HG03045 (cell line): Measurements from ENCODE around the gene ARMC8.

Experiments
- ATAC-seq: cut with Tn5 transposase; IDR thresholded peaks from one replicate; pipeline ENCODE4 v1.9.1; 2021; ENCODE audit warnings: mild to moderate bottlenecking, moderate library complexity; ENCODE audit not compliant: unreplicated experiment

ARMC8 gene

DNA sequence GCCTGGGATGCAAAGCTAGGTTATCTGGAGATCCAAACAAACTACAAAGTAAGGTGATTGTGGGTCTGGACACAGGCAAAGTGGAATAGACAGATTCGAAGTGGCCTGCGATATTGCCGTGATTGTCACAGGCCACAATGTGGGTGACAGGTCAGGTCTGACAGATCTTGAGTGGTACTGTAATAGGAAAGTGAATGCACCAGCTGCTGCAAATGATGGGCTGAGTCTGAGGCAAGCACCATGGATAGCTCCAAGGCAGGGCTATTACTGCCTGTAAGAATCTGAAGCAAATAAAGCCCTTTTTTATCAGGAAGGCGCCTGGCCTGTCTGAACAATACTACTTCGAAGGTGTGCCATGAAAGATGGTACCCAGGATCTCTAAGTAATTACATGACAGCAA lies 10.0 kb downstream of the ARMC8 start:
- no peak for ATAC-seq

DNA sequence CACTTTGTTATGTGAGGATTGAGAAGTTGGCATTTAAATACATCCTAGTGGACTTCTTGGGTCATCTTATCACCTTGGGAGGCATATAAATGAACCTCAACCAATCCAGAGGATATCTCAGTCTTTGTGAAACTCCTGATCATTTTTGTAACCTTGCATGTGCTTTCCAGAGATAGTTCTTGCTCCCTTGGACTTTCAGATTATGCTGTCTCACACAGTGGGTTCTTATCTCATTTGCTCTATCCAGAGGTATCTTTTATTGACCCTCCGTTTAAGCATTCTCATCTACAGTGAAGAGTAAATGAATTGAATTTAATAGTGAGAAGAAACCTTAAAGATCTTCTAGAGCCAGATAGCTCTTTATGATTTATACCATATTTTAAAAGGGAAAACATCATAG lies 10.4 kb downstream of the ARMC8 start:
- ATAC-seq: no peak

DNA sequence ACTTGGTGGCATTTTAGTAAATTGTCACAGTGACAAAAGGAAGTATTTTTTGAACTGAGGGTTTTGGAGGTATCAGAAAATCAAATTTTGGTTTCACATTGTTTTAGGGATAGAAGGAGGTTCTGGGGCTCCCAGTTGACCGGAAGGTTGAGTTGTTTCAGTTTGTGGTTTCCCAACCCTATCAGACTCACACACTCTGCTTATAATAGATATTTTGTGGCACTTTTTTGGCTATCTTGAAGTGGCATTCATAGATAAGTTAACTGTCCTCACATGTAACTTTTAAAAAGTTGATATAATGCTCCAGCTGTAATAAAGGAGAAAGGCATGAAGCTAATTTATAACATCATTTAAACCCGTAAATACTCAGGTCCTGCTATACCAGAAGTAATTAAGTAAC lies 12.8 kb downstream of the ARMC8 start:
- ATAC-seq: no peak

DNA sequence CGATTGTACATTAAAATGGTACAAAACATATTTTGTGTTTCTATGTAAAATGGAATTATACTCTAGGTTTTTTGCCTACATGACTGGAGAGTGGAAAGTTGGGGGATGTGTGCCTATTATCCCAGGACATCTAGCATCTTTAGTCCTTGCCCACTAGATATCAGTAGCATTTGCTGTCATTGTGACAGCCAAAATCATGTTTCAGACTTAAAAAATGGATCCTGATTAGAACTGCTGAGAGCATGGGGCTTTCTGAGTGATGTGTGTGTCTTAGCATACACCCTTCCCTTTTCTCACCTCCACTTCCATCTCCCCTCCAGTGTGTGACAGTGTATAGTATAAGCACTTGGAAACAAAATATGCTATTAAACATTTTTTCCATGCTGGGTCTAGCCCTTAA lies 13.3 kb downstream of the ARMC8 start:
- no peak for ATAC-seq

DNA sequence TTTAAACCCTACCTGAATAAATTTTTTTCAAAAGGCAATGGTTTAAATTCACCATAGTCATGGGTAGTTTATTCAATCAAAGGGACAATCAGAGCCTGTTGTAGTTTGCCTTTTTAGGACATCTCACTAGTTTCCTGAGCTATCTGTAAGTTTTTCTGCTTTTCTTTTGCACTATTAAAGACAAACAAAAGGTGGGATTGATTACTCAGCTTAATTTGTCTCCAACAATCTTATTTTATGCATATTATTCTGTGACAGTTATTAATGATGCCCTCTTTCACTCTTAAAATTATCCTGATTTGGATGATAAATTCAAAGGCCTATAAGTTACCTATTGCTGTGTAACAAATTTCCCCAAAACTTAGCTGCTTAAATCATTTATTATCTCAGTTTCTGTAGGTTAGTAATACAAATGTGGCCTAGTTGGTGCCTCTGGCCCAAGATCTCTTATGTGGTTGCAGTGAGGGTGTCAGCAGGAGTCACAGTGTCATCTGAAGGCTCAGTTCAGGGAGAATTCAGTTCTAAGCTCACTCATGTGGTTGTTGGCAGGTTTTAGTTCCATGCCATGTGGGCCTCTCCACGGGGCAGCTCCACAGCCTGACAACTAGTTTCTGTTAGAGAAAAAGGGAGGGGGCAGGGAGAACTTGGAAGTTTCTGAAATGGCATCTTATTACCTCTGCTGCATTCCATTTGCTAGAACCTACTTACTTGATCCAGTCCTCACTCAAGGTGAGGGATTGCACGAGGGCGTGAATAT lies 16.0 kb downstream of the ARMC8 start:
- ATAC-seq: no peak

DNA sequence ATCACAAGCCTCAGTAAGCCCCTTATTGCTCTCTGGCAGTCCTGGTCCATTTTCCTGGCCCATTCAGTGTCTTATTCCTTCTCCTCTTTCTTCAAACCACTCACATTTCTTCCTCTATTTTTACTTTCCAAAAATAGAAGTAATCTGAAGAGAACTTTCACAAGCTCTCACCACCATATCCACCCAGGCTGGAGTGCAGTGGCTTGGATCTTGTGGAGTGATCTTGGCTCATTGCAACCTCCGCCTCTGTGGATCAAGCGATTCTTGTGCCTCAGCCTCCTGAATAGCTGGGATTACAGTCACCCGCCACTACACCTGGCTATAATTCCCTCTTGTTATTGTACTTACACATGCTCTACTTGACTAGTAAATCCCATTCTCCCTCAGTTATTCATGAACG lies 16.8 kb downstream of the ARMC8 start:
- no peak for ATAC-seq

DNA sequence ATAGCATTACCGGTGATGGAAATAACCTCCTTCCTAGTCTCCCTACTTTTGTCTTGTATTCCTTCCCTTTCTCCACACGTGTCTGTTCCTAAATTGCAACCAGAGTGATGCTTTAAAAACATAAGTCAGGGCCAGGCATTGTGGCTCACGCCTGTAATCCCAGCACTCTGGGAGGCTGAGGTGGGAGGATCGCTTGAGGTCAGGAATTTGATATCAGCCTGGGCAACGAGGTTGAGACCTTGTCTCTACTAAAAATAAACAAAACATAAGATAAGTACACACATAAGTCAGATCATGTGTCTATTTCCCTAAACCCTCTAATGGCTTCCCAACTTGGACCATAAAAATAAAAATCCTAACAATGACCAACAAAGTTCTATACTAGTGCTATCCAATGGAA lies 18.4 kb downstream of the ARMC8 start:
- no peak for ATAC-seq

DNA sequence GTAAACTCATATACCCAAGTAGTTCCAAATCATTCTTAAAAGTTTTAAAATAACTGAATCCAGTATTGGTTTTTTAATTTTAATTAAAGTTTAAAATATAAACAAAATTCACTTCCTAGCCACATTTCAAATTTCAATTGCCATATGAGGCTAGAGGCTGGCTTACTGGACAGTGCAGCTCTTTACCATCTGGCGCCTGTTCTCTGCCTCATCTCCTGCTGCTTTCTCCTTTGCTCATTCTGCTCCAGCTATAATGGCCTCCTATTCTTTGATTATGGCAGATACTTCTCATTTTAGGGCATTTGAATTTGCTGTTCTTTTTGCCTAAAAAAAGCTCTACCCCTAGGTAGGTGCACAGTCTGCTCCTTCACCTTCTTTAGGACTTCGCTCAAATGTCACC lies 19.1 kb downstream of the ARMC8 start:
- ATAC-seq: no peak

DNA sequence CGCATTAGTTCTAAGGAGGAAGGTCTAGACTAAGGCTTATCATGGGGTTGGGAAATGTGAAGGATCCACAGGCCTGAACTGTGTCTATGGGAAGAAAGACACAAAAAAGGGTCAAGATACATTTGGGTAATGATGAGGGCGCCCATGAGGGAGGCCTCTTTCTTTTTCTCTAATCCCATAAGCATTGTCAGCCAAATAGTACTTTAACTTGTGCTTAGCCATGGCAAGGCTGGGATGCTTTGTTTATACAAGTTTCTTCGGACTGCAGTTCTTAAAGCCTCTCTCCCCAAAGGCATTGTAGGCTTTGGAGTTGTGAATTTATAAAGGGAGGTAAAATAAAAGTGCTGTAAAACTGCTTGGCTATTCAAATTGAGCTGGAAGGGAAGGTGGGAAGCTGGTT lies 23.4 kb downstream of the ARMC8 start:
- ATAC-seq: no peak

DNA sequence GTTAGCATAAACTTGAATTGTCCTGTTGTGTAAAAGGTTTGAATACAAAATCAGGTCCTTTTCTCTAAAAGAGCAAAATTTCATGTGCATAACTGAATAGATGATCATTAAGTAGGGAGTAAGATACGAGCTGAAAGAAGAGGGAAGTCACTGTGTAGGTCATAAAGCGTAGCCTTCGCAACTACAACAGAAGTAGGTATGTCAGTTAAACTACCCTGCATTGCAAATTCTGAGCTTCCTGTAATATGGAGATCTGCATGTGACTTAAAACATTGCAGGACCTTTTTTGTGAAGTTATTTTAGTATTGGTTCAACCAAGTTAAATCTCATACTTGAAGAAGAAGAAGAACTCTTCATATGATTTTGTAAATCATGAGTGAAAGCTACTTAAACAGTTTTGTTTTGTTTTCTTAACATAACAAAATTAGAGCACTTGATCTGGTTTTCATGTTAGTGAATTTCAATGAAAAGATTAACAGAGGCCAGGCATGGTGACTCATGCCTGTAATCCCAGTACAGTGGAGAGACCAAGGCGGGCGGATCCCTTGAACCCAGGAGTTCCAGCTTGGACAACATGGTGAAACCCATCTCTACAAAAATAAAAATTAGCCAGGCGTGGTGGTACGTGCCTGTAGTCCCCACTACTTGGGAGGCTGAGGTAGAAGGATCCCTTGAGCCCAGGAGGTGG lies 26.4 kb downstream of the ARMC8 start:
- no peak for ATAC-seq

DNA sequence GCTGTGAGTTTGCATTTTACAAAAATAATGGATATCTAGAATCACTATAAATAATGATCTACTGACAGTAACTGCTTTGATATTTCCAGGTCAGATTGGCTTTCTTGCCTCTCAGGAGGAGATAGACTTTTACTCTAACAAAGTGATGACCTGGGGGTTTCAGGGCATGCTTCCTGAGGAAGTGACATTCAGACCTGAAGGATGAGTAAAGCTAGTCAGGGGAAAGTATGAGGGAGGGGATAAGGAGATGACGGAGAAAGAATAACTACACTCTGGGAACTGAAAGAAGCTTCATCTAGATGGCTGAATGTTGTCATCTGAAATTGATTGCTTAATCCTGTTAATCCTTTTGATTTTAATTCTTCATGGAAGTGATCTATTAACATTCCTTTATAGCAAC lies 32.2 kb downstream of the ARMC8 start:
- ATAC-seq: no peak

DNA sequence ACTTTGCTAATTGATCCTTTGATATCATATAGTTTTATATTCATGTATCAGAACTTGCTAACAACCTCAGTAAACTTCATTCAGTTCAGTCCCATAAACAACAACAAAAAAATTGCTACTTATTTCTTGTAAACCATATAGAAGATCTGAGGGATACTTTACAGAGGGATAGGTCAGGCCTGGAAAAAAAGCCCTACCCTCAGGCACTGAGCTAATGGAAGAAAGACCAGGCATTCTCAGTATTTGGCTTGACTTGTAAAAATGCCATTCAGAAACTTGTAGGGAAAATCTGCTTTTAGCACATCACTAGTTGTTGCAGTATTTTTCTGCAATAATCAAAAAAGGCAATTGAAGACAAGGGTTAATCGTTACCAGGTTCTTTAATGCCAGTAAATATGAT lies 33.1 kb downstream of the ARMC8 start:
- ATAC-seq: no peak

DNA sequence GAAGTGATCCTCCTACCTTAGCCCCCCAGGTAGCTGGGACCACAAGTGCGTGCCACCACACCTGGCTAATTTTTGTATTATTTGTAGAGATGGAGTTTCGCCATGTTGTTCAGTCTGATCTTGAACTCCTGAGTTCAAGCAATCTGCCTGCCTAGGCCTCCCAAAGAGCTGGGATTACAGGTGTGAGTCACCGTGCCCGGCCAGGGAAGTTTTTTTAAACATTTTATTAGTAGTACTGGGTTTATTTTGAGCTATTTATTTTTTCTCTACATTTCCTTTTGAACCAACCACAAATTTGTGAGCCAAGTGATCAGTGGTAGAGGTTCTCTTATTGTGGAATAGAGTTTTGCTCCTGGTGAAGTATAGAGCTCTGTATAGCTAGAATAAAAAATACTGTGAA lies 33.7 kb downstream of the ARMC8 start:
- no peak for ATAC-seq

DNA sequence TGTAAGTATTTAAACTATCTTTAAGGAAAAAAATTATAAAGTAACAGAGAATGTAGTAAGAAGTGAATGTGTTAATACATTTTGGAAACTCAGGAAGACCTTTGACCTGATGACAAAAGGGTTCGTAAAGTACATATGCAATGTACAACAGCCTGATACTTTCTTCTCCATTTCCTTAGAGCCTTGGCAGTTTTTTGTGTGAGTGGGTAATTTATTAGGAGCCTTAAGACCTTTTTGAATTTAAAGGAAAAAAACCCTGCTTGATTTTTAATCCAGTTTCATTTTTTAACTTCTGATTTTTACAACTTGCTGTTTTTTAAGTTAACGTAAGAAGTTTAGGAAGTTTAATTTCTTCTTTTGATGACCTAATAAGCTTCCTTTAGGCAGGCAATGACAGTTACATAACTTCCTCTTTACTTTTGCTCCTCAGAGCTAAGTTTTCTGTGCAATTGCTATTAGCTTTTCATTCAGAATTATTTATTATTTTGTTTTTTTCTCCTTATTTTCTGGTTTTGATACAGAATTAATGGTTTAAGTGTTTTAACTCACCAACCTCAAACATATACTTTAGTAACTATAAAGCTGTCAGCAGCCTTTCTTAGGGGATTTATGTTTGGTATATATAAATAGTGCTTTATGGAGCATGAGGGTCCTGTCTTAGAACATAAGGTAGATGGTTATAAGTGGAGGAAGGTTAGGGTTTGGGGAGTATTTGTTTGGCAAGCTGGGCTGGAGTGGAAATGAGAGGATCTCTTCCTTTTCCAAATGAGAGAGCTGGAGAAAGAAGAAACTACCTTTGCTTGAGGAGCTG lies 35.2 kb downstream of the ARMC8 start:
- ATAC-seq: no peak

DNA sequence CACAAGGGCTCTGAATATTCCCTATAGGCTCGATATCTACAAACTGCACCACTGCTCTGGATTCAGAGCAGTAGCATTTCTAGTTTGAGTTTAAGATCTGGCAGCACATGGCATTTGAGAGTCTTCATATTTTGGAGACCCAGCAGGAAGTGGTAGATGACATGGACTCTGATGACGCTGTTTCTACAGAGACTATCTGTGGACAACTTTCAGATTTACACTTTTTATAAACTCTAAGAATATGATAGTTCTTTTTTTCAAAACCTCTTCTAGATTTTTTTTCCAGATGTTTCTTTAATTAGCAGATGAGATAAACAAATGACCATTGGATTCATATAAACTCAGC lies 35.8 kb downstream of the ARMC8 start:
- ATAC-seq: no peak

DNA sequence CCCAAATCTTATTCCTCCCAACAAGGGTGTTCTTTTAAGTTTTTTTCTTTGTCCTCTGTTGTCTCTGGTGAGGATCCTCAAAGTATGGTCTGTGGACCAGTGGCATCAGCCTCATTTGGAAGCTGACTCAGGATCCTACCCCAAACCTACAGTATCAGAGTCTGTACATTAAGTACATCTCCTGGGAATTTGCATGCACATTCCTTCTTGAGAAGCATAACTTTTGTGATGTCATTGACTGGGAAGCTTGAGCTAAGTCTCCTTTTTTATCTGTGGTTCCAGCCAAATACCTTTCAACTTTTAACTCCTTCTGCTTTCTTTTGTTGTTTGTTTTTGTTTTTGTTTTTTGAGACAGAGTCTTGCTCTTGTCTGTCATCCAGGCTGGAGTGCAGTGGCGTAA lies 40.5 kb downstream of the ARMC8 start:
- ATAC-seq: no peak

DNA sequence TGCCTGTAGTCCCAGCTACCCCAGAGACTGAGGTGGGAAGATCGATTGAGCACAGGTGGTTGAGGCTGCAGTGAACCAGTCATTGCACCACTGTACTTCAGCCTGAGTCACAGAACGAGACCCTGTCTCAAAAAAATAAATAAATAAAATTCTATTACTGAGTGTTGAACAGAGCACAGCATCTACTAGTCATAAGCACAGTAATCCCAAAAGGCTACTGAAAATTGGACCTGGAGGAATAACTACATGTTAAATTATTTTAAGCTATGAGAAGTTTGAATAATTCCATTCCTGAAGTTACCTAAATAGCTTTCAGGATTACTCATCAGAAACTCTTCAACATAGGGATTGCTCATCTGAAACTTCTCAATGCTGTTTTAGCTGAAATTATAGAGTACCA lies 43.4 kb downstream of the ARMC8 start:
- no peak for ATAC-seq

DNA sequence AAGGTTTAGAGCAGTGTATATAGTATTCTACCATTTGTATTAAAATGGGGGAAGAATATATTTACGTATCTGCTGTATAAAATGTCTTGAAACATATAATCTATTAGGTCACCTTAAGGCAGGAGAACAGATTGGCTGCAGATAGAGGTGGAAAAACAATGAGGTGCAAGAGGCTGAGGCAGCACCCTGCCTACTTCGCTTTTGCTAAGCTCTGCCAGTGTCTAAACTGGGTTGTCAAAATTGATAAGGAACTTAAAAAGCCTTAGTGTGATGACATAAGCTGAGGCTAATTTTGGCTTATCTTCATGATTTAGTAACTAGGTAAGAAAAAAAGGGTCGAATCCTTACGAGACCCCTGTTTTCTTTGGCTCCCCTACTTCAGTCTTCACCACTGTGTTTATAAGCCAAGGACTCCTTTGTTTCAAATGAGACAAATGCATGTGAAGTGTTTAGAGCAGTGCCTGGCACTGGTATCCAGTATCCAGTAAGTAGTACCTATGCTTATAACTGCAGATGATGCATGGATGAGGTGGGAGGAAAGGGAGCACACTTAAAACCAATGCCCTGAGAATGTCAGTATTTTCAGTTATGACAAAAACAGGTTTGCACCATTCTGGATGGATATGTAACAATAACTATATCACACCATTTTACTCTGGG lies 45.7 kb downstream of the ARMC8 start:
- no peak for ATAC-seq

DNA sequence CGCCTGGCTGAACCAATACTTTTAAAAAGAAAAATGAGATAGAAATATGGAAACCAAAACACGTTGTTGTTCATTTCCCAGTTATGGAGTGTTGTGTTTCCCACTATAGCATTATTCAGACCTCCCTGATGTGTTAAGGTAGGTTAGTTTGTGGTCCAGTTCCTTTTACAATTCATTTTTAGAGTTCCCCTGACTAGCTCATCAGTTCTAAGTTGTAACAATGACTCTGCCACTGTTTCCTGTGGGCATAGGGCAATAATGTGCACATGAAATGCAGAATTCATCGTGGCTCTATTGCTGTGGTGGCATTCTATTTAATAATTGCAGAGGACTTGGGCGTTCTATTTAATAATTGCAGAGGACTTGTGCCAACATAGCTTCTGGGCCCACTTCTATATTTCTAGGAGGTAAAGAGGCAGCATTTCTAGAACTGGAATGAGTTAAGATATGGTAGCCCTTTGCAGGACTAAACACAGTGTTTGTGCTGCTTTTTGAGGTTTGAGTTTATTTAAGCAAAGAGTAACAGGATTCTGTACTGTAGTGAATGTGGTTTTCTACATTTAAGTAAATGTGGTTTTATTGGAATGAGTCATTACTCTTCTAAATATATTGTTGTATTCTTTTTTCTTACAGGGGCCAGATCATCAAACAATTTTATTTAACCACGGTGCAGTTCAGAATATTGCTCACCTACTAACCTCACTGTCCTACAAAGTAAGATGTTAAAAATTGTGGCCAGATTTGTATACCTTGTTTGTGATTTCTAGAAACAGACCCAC lies 47.5 kb downstream of the ARMC8 start:
- ATAC-seq: no peak

DNA sequence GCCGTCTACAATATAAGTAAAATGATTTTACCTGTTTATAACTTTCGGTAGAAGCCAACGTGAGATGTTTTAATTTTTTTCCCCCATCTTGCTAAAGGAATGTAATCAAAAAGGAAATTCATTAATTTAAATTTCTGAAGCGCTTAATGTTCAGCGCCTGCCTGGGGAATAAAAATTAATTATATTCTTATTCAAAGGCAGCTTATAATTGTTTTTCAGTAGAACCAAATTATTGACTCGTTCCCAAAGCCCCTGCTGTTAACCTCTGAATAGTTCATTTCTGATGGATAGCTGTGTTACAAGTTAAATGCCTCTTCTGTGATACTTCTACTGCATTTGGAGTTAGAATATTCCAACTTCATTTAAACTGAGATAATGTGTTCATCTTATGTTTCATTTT lies 51.6 kb downstream of the ARMC8 start:
- ATAC-seq: no peak

DNA sequence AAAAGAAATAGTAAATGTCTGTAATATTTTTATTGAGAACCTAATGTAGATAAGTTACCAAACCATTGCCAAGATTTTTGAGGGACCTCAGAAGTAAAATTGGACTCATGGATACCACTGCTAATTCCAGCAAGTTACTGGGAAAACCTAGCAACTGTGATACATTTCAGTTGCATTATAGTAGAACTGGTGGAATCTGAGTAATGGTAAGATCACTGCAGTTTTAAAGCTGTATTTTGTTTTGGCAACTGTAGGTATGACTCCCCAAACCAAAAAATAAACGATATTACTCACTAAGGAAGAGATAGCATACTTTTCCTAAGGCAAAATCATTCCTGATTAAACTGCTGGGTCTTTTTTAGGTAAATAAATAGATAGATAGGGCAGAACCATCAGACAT lies 54.0 kb downstream of the ARMC8 start:
- ATAC-seq: no peak
